ENCODE results near the gene GAS1. TPM values are rescaled to one million over a fixed set of nuclear protein-coding genes. Genes with fewer than 3 reads are reported as not detected.

Gene GAS1
- total RNA-seq, 1 donor, result 25.0 TPM

DNA sequence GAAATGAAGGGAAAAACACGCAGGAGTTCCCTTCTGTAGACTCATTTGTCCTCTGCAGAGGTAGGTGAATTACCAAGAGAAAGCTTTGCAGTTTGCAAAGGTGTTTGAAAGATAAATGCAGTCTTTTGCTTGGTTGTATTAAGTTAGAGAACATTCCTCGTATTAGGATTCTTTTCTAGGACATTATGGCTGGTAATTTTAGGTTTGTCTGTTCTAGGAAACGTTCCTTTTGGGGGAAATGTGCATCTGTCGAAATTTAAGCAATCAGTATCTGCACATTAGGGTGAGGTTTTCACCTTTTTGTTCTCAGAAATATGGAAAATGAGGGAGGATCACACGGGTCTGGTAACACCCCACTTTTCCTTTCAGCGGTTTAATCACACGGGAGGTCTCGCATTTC is 45.1 kb downstream of the GAS1 start:
- TF ChIP-seq, protein P1, sequence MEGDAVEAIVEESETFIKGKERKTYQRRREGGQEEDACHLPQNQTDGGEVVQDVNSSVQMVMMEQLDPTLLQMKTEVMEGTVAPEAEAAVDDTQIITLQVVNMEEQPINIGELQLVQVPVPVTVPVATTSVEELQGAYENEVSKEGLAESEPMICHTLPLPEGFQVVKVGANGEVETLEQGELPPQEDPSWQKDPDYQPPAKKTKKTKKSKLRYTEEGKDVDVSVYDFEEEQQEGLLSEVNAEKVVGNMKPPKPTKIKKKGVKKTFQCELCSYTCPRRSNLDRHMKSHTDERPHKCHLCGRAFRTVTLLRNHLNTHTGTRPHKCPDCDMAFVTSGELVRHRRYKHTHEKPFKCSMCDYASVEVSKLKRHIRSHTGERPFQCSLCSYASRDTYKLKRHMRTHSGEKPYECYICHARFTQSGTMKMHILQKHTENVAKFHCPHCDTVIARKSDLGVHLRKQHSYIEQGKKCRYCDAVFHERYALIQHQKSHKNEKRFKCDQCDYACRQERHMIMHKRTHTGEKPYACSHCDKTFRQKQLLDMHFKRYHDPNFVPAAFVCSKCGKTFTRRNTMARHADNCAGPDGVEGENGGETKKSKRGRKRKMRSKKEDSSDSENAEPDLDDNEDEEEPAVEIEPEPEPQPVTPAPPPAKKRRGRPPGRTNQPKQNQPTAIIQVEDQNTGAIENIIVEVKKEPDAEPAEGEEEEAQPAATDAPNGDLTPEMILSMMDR (IDR thresholded peaks at IDR 0.05; ENCODE audit: insufficient read depth, low read length), result no peak
- no peak overlapping the region for H3K4me3 ChIP-seq (ENCODE audit: low read depth, low read length)
- no peak for DNase-seq (ENCODE audit: low read depth)

- H3K4me3 ChIP-seq (ENCODE audit: low read depth, low read length), result no peak overlapping the region
- TF ChIP-seq, protein P1 (IDR thresholded peaks at IDR 0.05; ENCODE audit: insufficient read depth, low read length), result no peak
- no peak for DNase-seq (ENCODE audit: low read depth)
Observed at GRCh38 chr9:86901511-86901910, 45.8 kb downstream of the GAS1 start.
